ENCODE measurements around the gene DDR2. TPM values are rescaled to one million over a fixed set of nuclear protein-coding genes. Genes with fewer than 3 reads are reported as not detected.
"Not testable (repeated sequence)": the region's sequence is repeated elsewhere in the genome, so short reads cannot be mapped to it uniquely, and the experiment has no call there.

Gene DDR2
- total RNA-seq, 2 donors from 2014 or later, result 41.6 to 69.9 TPM

GRCh38 chr1:162720996-162721395, 88.7 kb downstream of the DDR2 start:
- no peak for DNase-seq (ENCODE audit: low spot score)
- no peaks in the 10 kb centered on the region for H3K27me3 ChIP-seq
- no peak overlapping the region for H3K4me3 ChIP-seq
- H3K9me3 ChIP-seq, result no peaks in the 10 kb centered on the region
- H3K36me3 ChIP-seq, result peaks cover 6% of the 10 kb centered on the region
- peaks cover 0 to 13% of the 10 kb centered on the region in 2 donors for H3K4me1 ChIP-seq
- H3K27ac ChIP-seq, result no peak overlapping the region
- TF ChIP-seq, protein P1, sequence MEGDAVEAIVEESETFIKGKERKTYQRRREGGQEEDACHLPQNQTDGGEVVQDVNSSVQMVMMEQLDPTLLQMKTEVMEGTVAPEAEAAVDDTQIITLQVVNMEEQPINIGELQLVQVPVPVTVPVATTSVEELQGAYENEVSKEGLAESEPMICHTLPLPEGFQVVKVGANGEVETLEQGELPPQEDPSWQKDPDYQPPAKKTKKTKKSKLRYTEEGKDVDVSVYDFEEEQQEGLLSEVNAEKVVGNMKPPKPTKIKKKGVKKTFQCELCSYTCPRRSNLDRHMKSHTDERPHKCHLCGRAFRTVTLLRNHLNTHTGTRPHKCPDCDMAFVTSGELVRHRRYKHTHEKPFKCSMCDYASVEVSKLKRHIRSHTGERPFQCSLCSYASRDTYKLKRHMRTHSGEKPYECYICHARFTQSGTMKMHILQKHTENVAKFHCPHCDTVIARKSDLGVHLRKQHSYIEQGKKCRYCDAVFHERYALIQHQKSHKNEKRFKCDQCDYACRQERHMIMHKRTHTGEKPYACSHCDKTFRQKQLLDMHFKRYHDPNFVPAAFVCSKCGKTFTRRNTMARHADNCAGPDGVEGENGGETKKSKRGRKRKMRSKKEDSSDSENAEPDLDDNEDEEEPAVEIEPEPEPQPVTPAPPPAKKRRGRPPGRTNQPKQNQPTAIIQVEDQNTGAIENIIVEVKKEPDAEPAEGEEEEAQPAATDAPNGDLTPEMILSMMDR (IDR thresholded peaks at IDR 0.05), result no peak

- Histone ChIP-seq H3K4me3 (no peak overlapping the region), H3K9me3 (no peaks in the 10 kb centered on the region), H3K36me3 (peaks cover 6% of the 10 kb centered on the region), H3K27me3 (no peaks in the 10 kb centered on the region), H3K4me1 (peaks cover 0 to 9% of the 10 kb centered on the region in 2 donors), H3K27ac (no peak overlapping the region)
- TF ChIP-seq, protein P1 (IDR thresholded peaks at IDR 0.05), result no peak
- no peak for DNase-seq (ENCODE audit: low spot score)
Measured at GRCh38 chr1:162721471-162721870, 89.2 kb downstream of the DDR2 start.

DNA sequence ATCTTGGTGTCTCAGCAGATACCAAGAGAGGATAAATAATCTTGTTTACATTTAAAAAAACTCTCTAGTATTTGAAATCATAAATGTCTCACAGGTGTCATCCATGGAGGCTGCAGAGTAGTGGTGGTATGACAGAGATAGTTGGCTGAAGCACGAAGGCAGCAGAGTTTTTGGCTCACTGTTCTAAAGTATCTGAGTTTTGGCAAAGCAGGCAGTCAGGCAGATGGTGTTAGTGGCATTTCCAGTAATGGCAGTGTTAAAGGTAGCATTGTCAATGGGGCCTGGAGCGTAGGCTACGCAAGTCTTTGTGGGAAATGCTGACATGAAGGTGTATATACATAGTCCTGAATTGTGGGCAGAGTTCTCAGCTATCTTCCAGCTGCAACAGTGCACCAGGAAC, 89.8 kb downstream of the DDR2 start:
- H3K27ac ChIP-seq, result no peak overlapping the region
- TF ChIP-seq, protein P1 (IDR thresholded peaks at IDR 0.05), result no peak
- peaks cover 6% of the 10 kb centered on the region for H3K36me3 ChIP-seq
- H3K27me3 ChIP-seq, result no peaks in the 10 kb centered on the region
- no peaks in the 10 kb centered on the region for H3K9me3 ChIP-seq
- no peak overlapping the region for H3K4me3 ChIP-seq
- no peak for DNase-seq (ENCODE audit: low spot score)
- peaks cover 0 to 6% of the 10 kb centered on the region in 2 donors for H3K4me1 ChIP-seq

DNA sequence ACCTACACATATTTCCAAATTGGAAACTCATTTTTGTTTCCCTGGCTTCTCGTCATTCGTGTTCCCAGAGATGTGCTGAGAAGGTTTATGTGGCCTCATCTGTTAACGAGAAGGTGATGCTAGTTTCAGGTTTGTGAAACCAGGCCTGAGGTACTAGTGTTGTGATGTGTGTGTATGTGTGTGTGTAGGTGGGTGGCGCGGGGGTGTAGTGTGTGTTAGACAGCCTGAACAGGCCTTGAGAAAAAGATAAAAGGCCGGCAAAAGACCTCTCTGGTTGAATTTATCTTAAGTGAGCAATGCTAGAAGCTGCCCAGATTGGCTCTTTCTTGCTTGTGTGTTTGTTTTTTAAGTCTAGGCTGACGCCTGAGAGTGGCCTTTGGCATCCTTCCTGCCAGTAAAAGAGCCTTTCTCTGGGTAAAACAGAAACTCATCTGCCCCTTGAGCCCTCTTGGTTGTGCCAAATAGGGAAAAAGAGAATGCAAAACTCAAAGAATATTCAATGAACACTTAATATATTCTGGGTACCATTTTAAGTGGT, 92.4 kb downstream of the DDR2 start:
- no peak overlapping the region for H3K27ac ChIP-seq
- DNase-seq (ENCODE audit: low spot score), result no peak

DNA sequence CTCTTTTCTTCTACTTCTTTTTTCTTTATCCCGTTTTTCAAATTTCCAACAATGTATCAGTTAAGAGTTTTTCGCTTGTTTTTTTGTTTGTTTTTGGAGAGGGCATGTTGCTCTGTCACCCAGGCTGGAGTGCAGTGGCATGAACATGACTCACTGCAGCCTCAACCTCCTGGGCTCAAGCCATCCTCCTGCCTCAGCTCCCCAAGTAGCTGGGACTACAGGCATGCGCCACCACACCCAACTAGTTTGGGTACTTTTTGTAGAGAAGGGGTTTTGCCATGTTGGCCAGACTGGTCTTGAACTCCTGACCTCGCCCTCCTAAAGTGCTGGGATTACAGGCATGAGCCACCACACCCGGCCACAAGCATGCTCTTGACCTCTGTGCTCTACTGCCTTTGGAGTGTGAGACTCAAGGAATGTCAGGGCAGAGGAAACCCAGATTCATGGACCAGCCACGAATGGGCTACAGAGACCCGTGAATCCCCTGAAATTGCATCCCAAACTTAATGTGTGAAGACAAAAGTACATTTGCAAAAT, 93.1 kb downstream of the DDR2 start:
- Histone ChIP-seq H3K9me3 (no peaks in the 10 kb centered on the region), H3K4me1 (peaks cover 0 to 6% of the 10 kb centered on the region in 2 donors), H3K4me3 (no peak overlapping the region), H3K36me3 (no peaks in the 10 kb centered on the region), H3K27ac (no peak overlapping the region), H3K27me3 (no peaks in the 10 kb centered on the region)
- no peak for DNase-seq (ENCODE audit: low spot score)
- TF ChIP-seq, protein P1 (IDR thresholded peaks at IDR 0.05), result no peak

More for the DNA sequence above, 92.4 kb downstream of the DDR2 start:
- TF ChIP-seq, protein P1 (IDR thresholded peaks at IDR 0.05), result no peak
- no peaks in the 10 kb centered on the region for H3K9me3 ChIP-seq
- no peaks in the 10 kb centered on the region for H3K27me3 ChIP-seq
- H3K36me3 ChIP-seq, result peaks cover 5% of the 10 kb centered on the region
- H3K4me3 ChIP-seq, result no peak overlapping the region
- H3K4me1 ChIP-seq, result peaks cover 0 to 6% of the 10 kb centered on the region in 2 donors

- TF ChIP-seq, protein P1 (IDR thresholded peaks at IDR 0.05), result no peak
- peaks cover 0 to 8% of the 10 kb centered on the region in 2 donors for H3K4me1 ChIP-seq
- H3K9me3 ChIP-seq, result no peaks in the 10 kb centered on the region
- no peak overlapping the region for H3K27ac ChIP-seq
- no peaks in the 10 kb centered on the region for H3K36me3 ChIP-seq
- H3K27me3 ChIP-seq, result no peaks in the 10 kb centered on the region
- DNase-seq (ENCODE audit: low spot score), result no peak
- no peak overlapping the region for H3K4me3 ChIP-seq
Measured at GRCh38 chr1:162726555-162726954, 94.3 kb downstream of the DDR2 start.

- H3K4me1 ChIP-seq, result peaks cover 0 to 17% of the 10 kb centered on the region in 2 donors
- not testable (repeated sequence) for H3K9me3 ChIP-seq; H3K4me3 ChIP-seq; H3K36me3 ChIP-seq; H3K27ac ChIP-seq; H3K27me3 ChIP-seq; DNase-seq (ENCODE audit: low spot score)
Measured at GRCh38 chr1:162727493-162727892, 95.2 kb downstream of the DDR2 start.
